IMR-90 (cell line): Measurements from ENCODE around the gene ANP32A. TPM values are rescaled to one million over a fixed set of nuclear protein-coding genes. Genes with fewer than 3 reads are reported as not detected.

Experiments used
- ATAC-seq: fragments of 200-7000 bp; cut with Tn5 transposase; 2 replicates; pipeline ENCODE4 v1.9.1; 2020; ENCODE audit warnings: low read depth, mild to moderate bottlenecking, moderate library complexity
- BruUV-seq: library from RNA; stranded (reverse); fragments of 400-500 nt; replicated peaks from 2 replicates; lab custom pipeline; 2021; lab: Mats Ljungman, UMichigan
- CTCF ChIA-PET: fragments of 300-600 bp; formaldehyde crosslinking; extraction: SDS; loops from one replicate; lab custom pipeline; 2021; ENCODE audit warnings: antibody characterized with exemption; lab: Yijun Ruan, JAX
- POLR2A ChIA-PET: fragments of 300-600 bp; sonication (Branson Sonifier 250); formaldehyde crosslinking; loops from one replicate; lab custom pipeline; 2022; ENCODE audit warnings: antibody characterized with exemption; ENCODE audit not compliant: unreplicated experiment; lab: Charles Lee
- DNase-seq: peaks from one replicate; pipeline ENCODE4 v3.0.0; 2013
- H2AFZ ChIP-seq: replicated peaks from 2 replicates; pipeline ENCODE3; 2013; ENCODE audit warnings: low read length, mild to moderate bottlenecking; ENCODE audit not compliant: poor library complexity
- H2AK5ac ChIP-seq: 2 replicates; pipeline ENCODE4 v1.6.1; 2013; ENCODE audit warnings: low read depth, low read length, inconsistent platforms
- H2AK9ac ChIP-seq: replicated peaks from 2 replicates; pipeline ENCODE3; 2013; ENCODE audit warnings: mild to moderate bottlenecking, low read depth, low read length, moderate library complexity; ENCODE audit not compliant: poor library complexity
- H2BK120ac ChIP-seq: 2 replicates; pipeline ENCODE4 v1.6.1; 2013; ENCODE audit warnings: low read depth, low read length, inconsistent platforms
- H2BK15ac ChIP-seq: 3 replicates; pipeline ENCODE4 v1.6.1; 2013; ENCODE audit warnings: low read depth, low read length, inconsistent platforms
- H2BK20ac ChIP-seq: 2 replicates; pipeline ENCODE4 v1.6.1; 2013; ENCODE audit warnings: low read depth, mild to moderate bottlenecking, inconsistent platforms, low read length, moderate library complexity
- H2BK5ac ChIP-seq: 2 replicates; pipeline ENCODE4 v1.6.1; 2013; ENCODE audit warnings: mild to moderate bottlenecking, low read depth, low read length, inconsistent platforms; ENCODE audit not compliant: poor library complexity, severe bottlenecking
- H3K14ac ChIP-seq: replicated peaks from 2 replicates; pipeline ENCODE4 v1.6.1; 2013; ENCODE audit warnings: low read depth, low read length, inconsistent platforms
- H3K18ac ChIP-seq: 2 replicates; pipeline ENCODE4 v1.6.1; 2013; ENCODE audit warnings: low read depth, low read length, control low read depth
- H3K23ac ChIP-seq: 2 replicates; pipeline ENCODE4 v1.6.1; 2013; ENCODE audit warnings: low read depth, low read length, inconsistent platforms
- H3K27ac ChIP-seq: 2 replicates; pipeline ENCODE4 v1.5.1; 2013; ENCODE audit warnings: mild to moderate bottlenecking, control low read depth, low read length; ENCODE audit not compliant: insufficient read depth
- H3K27me3 ChIP-seq: 2 replicates; pipeline ENCODE4 v1.6.1; 2013; ENCODE audit warnings: low read length; ENCODE audit not compliant: control insufficient read depth, insufficient read depth
- H3K36me3 ChIP-seq: 2 replicates; pipeline ENCODE4 v1.6.1; 2013; ENCODE audit warnings: low read length, mixed read lengths; ENCODE audit not compliant: control insufficient read depth, insufficient read depth
- H3K4ac ChIP-seq: 2 replicates; pipeline ENCODE4 v1.6.1; 2013; ENCODE audit warnings: low read depth, low read length, inconsistent platforms
- H3K4me1 ChIP-seq: 2 replicates; pipeline ENCODE4 v1.6.1; 2013; ENCODE audit warnings: low read length, mixed read lengths; ENCODE audit not compliant: control insufficient read depth, insufficient read depth
- H3K4me2 ChIP-seq: 2 replicates; pipeline ENCODE4 v1.6.1; 2013; ENCODE audit warnings: low read depth, mild to moderate bottlenecking, control low read depth, low read length, moderate library complexity
- H3K4me3 ChIP-seq: 2 replicates; pipeline ENCODE4 v1.5.1; 2013; ENCODE audit warnings: low read depth, mild to moderate bottlenecking, control low read depth, low read length, moderate library complexity; ENCODE audit not compliant: insufficient read depth
- H3K56ac ChIP-seq: 2 replicates; pipeline ENCODE4 v1.6.1; 2013; ENCODE audit warnings: low read length, inconsistent platforms; ENCODE audit not compliant: insufficient read depth; ENCODE audit errors: extremely low read depth
- H3K79me1 ChIP-seq, 2 experiments: 2 replicates each; pipeline ENCODE4 v1.6.1; 2013; ENCODE audit warnings: low read length in 2 of 2, inconsistent platforms in 1 of 2, low read depth in 1 of 2
- H3K9ac ChIP-seq: 2 replicates; pipeline ENCODE4 v1.6.1; 2013; ENCODE audit warnings: low read depth, low read length, control low read depth
- H3K9me1 ChIP-seq: 2 replicates; pipeline ENCODE4 v1.6.1; 2013; ENCODE audit warnings: low read length, inconsistent platforms; ENCODE audit not compliant: insufficient read depth
- H3K9me3 ChIP-seq: 2 replicates; pipeline ENCODE4 v1.6.1; 2013; ENCODE audit warnings: low read length; ENCODE audit not compliant: control insufficient read depth, insufficient read depth
- H4K20me1 ChIP-seq: 2 replicates; pipeline ENCODE4 v1.6.1; 2013; ENCODE audit warnings: low read length, inconsistent platforms; ENCODE audit not compliant: insufficient read depth
- H4K5ac ChIP-seq: 2 replicates; pipeline ENCODE4 v1.6.1; 2013; ENCODE audit warnings: mild to moderate bottlenecking, low read depth, low read length, control low read depth
- H4K8ac ChIP-seq, 2 experiments: 2 replicates each; pipeline ENCODE4 v1.6.1; 2013; ENCODE audit warnings: low read depth in 2 of 2, low read length in 2 of 2, control low read depth in 1 of 2, inconsistent platforms in 1 of 2
- H4K91ac ChIP-seq: 2 replicates; pipeline ENCODE4 v1.6.1; 2013; ENCODE audit warnings: low read depth, low read length, inconsistent platforms; ENCODE audit not compliant: insufficient read depth
- BHLHE40 ChIP-seq: fragments of 150-350 bp; IDR thresholded peaks from 2 replicates; pipeline ENCODE4 v1.6.1; 2016; ENCODE audit warnings: mild to moderate bottlenecking, low read depth, low read length
- CEBPB ChIP-seq: IDR thresholded peaks from 2 replicates; pipeline ENCODE4 v1.6.1; 2012; ENCODE audit warnings: low read depth, low read length, improper control_type of control experiment
- CTCF ChIP-seq: conservative IDR thresholded peaks from 2 replicates; pipeline ENCODE4 v1.5.1; 2012; ENCODE audit warnings: mild to moderate bottlenecking, low read depth, low read length, improper control_type of control experiment
- MAFK ChIP-seq: IDR thresholded peaks from 2 replicates; pipeline ENCODE4 v1.6.1; 2012; ENCODE audit warnings: low read depth, low read length, improper control_type of control experiment
- POLR2A ChIP-seq: IDR thresholded peaks from 2 replicates; pipeline ENCODE4 v1.6.1; 2012; ENCODE audit warnings: mild to moderate bottlenecking, low read depth, low read length
- WGBS, 2 experiments: methylation state at CpG; one replicate each; pipeline versions ENCODE4 v1.1.5 to v1.1.7; 2013; ENCODE audit warnings: missing lambda C conversion rate in 2 of 2; ENCODE audit not compliant: insufficient read length in 1 of 2; ENCODE audit errors: extremely low coverage in 2 of 2; 5-methylcytosine and 5-hydroxymethylcytosine counted together
- dilution Hi-C: fragments of 300-500 bp; cut with HindIII; formaldehyde crosslinking; loops from one replicate; pipeline ENCODE4 v1.14.3; 2018; ENCODE audit warnings: low sequenced_read_pairs; ENCODE audit not compliant: unreplicated experiment
- in situ Hi-C: fragments of 300-500 bp; cut with MboI; formaldehyde crosslinking; loops from 3 replicates; pipeline ENCODE4 v1.14.3; 2019; ENCODE audit warnings: low sequenced_read_pairs, inconsistent platforms, mixed read lengths
- intact Hi-C: fragments of 100-400 bp; cut with micrococcal nuclease; formaldehyde crosslinking; loops from 2 replicates; pipeline ENCODE4 v1.10.0; 2022
- polyA plus RNA-seq, 3 experiments: library from polyadenylated mRNA; depleted of rRNA; stranded (reverse); fragments of >200 nt; gene quantifications; 2 replicates each; pipeline ENCODE4 v1.2.3, GENCODE V29; 2012; ENCODE audit warnings: low replicate concordance in 1 of 3
- total RNA-seq: library from RNA; depleted of rRNA; stranded (reverse); fragments of >200 nt; gene quantifications from 2 replicates; pipeline ENCODE4 v1.2.3, GENCODE V29; 2012

ANP32A gene
- total and polyA plus RNA-seq, 2 of the 4 experiments (the other 2 are of a cell fraction), result 62.4 to 72.8 TPM

GRCh38 chr15:68809517-68809916 is 11.2 kb downstream of the ANP32A start:
- CTCF ChIA-PET, result no interaction called here
- peaks cover 93% of the 10 kb centered on the region for H4K20me1 ChIP-seq
- no TSS peak for BruUV-seq

More at GRCh38 chr15:68809517-68809916, 11.2 kb downstream of the ANP32A start:
- Histone ChIP-seq H3K14ac (no peak overlapping the region), H2BK120ac (no peak overlapping the region), H4K5ac (no peak overlapping the region), H3K4ac (no peak overlapping the region), H2AK5ac (no peak overlapping the region), H2AFZ (no peak overlapping the region), H4K91ac (no peak overlapping the region), H3K4me1 (peaks cover 12% of the 10 kb centered on the region), H3K4me2 (no peak overlapping the region), H3K56ac (no peak overlapping the region), H3K18ac (no peak overlapping the region), H3K23ac (no peak overlapping the region), H3K4me3 (no peak overlapping the region), H2AK9ac (no peak overlapping the region), H3K79me1 (peaks cover 64 to 91% of the 10 kb centered on the region in 2 experiments), H2BK15ac (no peak overlapping the region), H3K9me1 (peaks cover 47% of the 10 kb centered on the region), H2BK20ac (no peak overlapping the region), H3K9ac (no peak overlapping the region), H3K9me3 (no peaks in the 10 kb centered on the region), H3K27me3 (no peaks in the 10 kb centered on the region), H2BK5ac (no peak overlapping the region), H3K36me3 (peaks cover 5% of the 10 kb centered on the region; the same call in 1 of the 2 replicates), H3K27ac (no peak overlapping the region), H4K8ac (no peak overlapping the region)
- TF ChIP-seq MAFK, result no peak
- TF ChIP-seq POLR2A, result no peak
- no peak for TF ChIP-seq CTCF
- no peak for TF ChIP-seq BHLHE40
- no peak for TF ChIP-seq CEBPB
- intact Hi-C loops (no loop called here), dilution Hi-C loops (no loop called here), in situ Hi-C loops (no loop called here)
- ATAC-seq, result no peak
- WGBS, 2 experiments, result 100% methylated on average over 1 of the region's 9 CpGs; no CpG with 5 or more reads in 1 of the 2 experiments
- no peak for DNase-seq
- POLR2A ChIA-PET, result no interaction called here
